DND-41 (cell line): ENCODE data around the gene PHACTR3.

Source experiments
- CTCF ChIP-seq: IDR thresholded peaks from 2 replicates; pipeline ENCODE4 v1.5.1; 2012; ENCODE audit warnings: borderline replicate concordance, low read length, moderate library complexity, mild to moderate bottlenecking; ENCODE audit not compliant: poor library complexity, severe bottlenecking; ENCODE audit errors: extremely low read depth
- EZH2 ChIP-seq: IDR thresholded peaks from 3 replicates; pipeline ENCODE4 v1.6.1; 2012; ENCODE audit warnings: borderline replicate concordance, low read depth, mild to moderate bottlenecking, moderate library complexity, low read length, inconsistent platforms; ENCODE audit not compliant: severe bottlenecking

- TF ChIP-seq CTCF (no peak), EZH2 (no peak)
Observed at GRCh38 chr20:59583428-59584277, 20.7 kb upstream of the PHACTR3 start.
